ENCODE measurements around the gene NKX2-3. TPM values are rescaled to one million over a fixed set of nuclear protein-coding genes. Genes with fewer than 3 reads are reported as not detected.

Gene NKX2-3
- total and polyA plus RNA-seq, 2 of the 8 experiments (the other 6 are each of a cell fraction or from before 2014, with no cell fraction given), result not detected

DNA sequence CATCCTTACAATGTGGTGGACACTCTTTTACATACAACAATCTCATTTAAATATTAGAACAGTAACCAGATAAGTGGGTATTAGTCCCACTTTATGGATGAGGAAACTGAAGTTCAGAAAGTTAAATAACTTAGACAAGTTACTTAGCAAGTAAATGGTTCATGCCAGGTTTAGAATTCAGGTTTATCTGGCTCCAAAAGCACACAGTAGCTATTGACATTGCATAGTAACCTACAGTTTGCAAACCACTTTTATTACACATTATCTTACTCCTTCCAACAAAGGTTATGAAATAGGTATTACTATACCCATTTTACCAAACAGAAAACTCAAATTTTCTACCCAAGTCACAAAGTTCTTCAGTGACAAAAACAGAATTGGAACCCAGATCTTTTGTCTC is 19.7 kb upstream of the NKX2-3 start (continued):
- TF ChIP-seq, protein P1, sequence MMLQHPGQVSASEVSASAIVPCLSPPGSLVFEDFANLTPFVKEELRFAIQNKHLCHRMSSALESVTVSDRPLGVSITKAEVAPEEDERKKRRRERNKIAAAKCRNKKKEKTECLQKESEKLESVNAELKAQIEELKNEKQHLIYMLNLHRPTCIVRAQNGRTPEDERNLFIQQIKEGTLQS (IDR thresholded peaks at IDR 0.05; ENCODE audit: insufficient read depth, low read depth, low read length), result no peak
- TF ChIP-seq RBBP5 (IDR thresholded peaks at IDR 0.05; ENCODE audit: borderline replicate concordance, low read depth, low read length), result no peak
